Neural progenitor cell (in vitro differentiated cells): ENCODE measurements around the gene RNF39. TPM values are rescaled to one million over a fixed set of nuclear protein-coding genes. Genes with fewer than 3 reads are reported as not detected.

Experiments used
- DNase-seq: peaks from one replicate; pipeline ENCODE4 v3.0.0-alpha.2; 2016; ENCODE audit warnings: low spot score
- H2AFZ ChIP-seq: fragments of 200-600 bp; sonication (generic); replicated peaks from 2 replicates; pipeline ENCODE4 v1.6.1; 2016; ENCODE audit warnings: antibody characterized with exemption
- H3F3A ChIP-seq: fragments of 200-600 bp; sonication (generic); 2 replicates; pipeline ENCODE4 v1.6.1; 2016; ENCODE audit warnings: antibody characterized with exemption, low read depth
- H3K27ac ChIP-seq: fragments of 200-600 bp; sonication (generic); 2 replicates; pipeline ENCODE4 v1.5.1; 2016; ENCODE audit warnings: mild to moderate bottlenecking
- H3K27me3 ChIP-seq: fragments of 200-600 bp; sonication (generic); 2 replicates; pipeline ENCODE4 v1.6.1; 2016; ENCODE audit warnings: mild to moderate bottlenecking, moderate library complexity
- H3K36me3 ChIP-seq: fragments of 200-600 bp; sonication (generic); 2 replicates; pipeline ENCODE4 v1.5.1; 2016
- H3K4me1 ChIP-seq: fragments of 200-600 bp; sonication (generic); 2 replicates; pipeline ENCODE4 v1.6.1; 2016; ENCODE audit warnings: mixed run types
- H3K4me2 ChIP-seq: fragments of 200-600 bp; sonication (generic); 2 replicates; pipeline ENCODE4 v1.6.1; 2016
- H3K4me3 ChIP-seq: fragments of 200-600 bp; sonication (generic); 2 replicates; pipeline ENCODE4 v1.5.1; 2016
- H3K79me2 ChIP-seq: fragments of 200-600 bp; sonication (generic); 2 replicates; pipeline ENCODE4 v1.6.1; 2016; ENCODE audit warnings: low read depth
- H3K9ac ChIP-seq: fragments of 200-600 bp; sonication (generic); 2 replicates; pipeline ENCODE4 v1.6.1; 2016
- H3K9me3 ChIP-seq: fragments of 200-600 bp; sonication (generic); 2 replicates; pipeline ENCODE4 v1.5.1; 2016; ENCODE audit warnings: low read depth
- H4K20me1 ChIP-seq: fragments of 200-600 bp; sonication (generic); 2 replicates; pipeline ENCODE4 v1.6.1; 2016; ENCODE audit warnings: low read depth
- H3K27ac Mint-ChIP-seq: 3 replicates; pipeline ENCODE4 v1.8.0; 2021; ENCODE audit warnings: mixed read lengths
- H3K27me3 Mint-ChIP-seq: 2 replicates; pipeline ENCODE4 v1.8.0; 2022; ENCODE audit warnings: low read depth, mild to moderate bottlenecking, inconsistent platforms, moderate library complexity, mixed read lengths; ENCODE audit not compliant: insufficient read depth
- H3K36me3 Mint-ChIP-seq: 3 replicates; pipeline ENCODE4 v1.8.0; 2021; ENCODE audit warnings: mixed read lengths
- H3K4me1 Mint-ChIP-seq: 3 replicates; pipeline ENCODE4 v1.8.0; 2021; ENCODE audit warnings: mixed read lengths
- H3K4me3 Mint-ChIP-seq: 3 replicates; pipeline ENCODE4 v1.8.0; 2021; ENCODE audit warnings: mild to moderate bottlenecking, moderate library complexity, mixed read lengths
- H3K9me3 Mint-ChIP-seq: 3 replicates; pipeline ENCODE4 v1.8.0; 2020; ENCODE audit warnings: mixed read lengths
- CTCF ChIP-seq: fragments of 200-600 bp; sonication (generic); IDR thresholded peaks from 2 replicates; pipeline ENCODE4 v1.5.1; 2017; ENCODE audit warnings: antibody characterized with exemption, mild to moderate bottlenecking
- EZH2 ChIP-seq: fragments of 200-600 bp; sonication (generic); IDR thresholded peaks from 2 replicates; pipeline ENCODE4 v1.6.1; 2017; ENCODE audit warnings: antibody characterized with exemption, mild to moderate bottlenecking, moderate library complexity
- EZH2phosphoT487 ChIP-seq: fragments of 200-600 bp; sonication (generic); IDR thresholded peaks from 2 replicates; pipeline ENCODE4 v1.6.1; 2017; ENCODE audit warnings: antibody characterized with exemption
- total RNA-seq: library from RNA; depleted of rRNA; stranded (reverse); fragments of >200 nt; gene quantifications from 2 replicates; pipeline ENCODE4 v1.2.3, GENCODE V29; 2015; ENCODE audit warnings: low replicate concordance

The RNF39 gene
- total RNA-seq, 1 donor from 2014 or later = not detected

DNA sequence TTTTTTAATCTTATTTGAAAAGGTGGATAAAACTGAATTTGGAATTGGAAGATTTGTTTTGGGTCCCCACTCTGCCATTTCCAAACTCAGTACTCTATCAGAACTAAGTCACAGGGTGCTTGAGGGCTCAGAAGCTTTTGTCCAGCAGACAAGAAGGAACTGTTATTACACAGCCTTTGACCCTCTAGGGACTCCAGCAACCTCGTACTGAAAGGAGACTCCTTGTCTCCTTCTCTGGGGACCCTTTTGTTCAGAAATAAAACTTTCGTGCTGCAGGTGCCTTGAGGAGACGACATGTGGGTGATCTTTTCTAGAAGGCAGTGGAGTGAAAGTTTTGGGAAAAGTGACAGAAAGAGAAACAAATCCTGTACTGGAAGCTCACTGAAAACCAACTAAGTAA is 21.9 kb downstream of the RNF39 start:
- Histone ChIP-seq H3K79me2 (no peaks in the 10 kb centered on the region), H3F3A (no peaks in the 10 kb centered on the region), H3K9me3 (no peaks in the 10 kb centered on the region), H3K4me1 (no peaks in the 10 kb centered on the region), H3K4me2 (no peak overlapping the region), H3K9ac (no peak overlapping the region), H2AFZ (no peak overlapping the region), H3K27me3 (no peaks in the 10 kb centered on the region), H4K20me1 (no peaks in the 10 kb centered on the region), H3K36me3 (no peaks in the 10 kb centered on the region), H3K4me3 (no peak overlapping the region), H3K27ac (no peak overlapping the region)
- no peaks in the 10 kb centered on the region for H3K4me1 Mint-ChIP-seq
- no peak for TF ChIP-seq CTCF
- no peak for TF ChIP-seq EZH2
- TF ChIP-seq EZH2phosphoT487 = no peak
- no peaks in the 10 kb centered on the region for H3K27me3 Mint-ChIP-seq
- no peaks in the 10 kb centered on the region for H3K9me3 Mint-ChIP-seq
- no peaks in the 10 kb centered on the region for H3K36me3 Mint-ChIP-seq
- no peak for DNase-seq
- no peak overlapping the region for H3K4me3 Mint-ChIP-seq
- no peak overlapping the region for H3K27ac Mint-ChIP-seq

DNA sequence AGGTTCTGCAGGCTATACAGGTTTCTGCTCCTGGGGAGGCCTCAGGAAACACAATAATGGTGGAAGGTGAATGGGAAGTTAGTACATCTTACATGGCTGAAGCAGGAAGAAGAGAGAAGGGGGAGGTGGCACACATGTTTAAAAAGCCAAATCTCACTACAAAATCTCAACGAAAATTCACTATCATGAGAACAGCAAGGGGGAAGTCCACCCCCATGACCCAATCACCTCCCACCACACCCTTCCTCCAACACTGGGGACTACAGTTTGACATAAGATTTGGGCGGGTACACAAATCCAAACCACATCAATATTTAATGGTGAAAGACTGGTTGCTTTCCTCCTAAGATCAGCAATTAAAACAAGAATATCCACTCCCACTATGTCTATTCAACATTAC is 28.3 kb downstream of the RNF39 start:
- Histone ChIP-seq H2AFZ (no peak overlapping the region), H3K4me2 (no peak overlapping the region), H3K9ac (no peak overlapping the region), H3F3A (no peaks in the 10 kb centered on the region), H3K79me2 (no peaks in the 10 kb centered on the region), H3K27ac (no peak overlapping the region), H3K27me3 (no peaks in the 10 kb centered on the region), H4K20me1 (no peaks in the 10 kb centered on the region), H3K4me3 (no peak overlapping the region), H3K9me3 (no peaks in the 10 kb centered on the region), H3K4me1 (no peaks in the 10 kb centered on the region), H3K36me3 (no peaks in the 10 kb centered on the region)
- H3K36me3 Mint-ChIP-seq = no peaks in the 10 kb centered on the region
- H3K27ac Mint-ChIP-seq = no peak overlapping the region
- H3K4me1 Mint-ChIP-seq = no peaks in the 10 kb centered on the region
- TF ChIP-seq EZH2 (no peak), CTCF (no peak), EZH2phosphoT487 (no peak)
- DNase-seq = no peak
- H3K9me3 Mint-ChIP-seq = no peaks in the 10 kb centered on the region
- peaks cover 2% of the 10 kb centered on the region for H3K27me3 Mint-ChIP-seq
- no peak overlapping the region for H3K4me3 Mint-ChIP-seq

- no peak for DNase-seq
- no peaks in the 10 kb centered on the region for H3F3A ChIP-seq
- TF ChIP-seq EZH2 (no peak), EZH2phosphoT487 (no peak), CTCF (no peak)
- H3K79me2 ChIP-seq = no peaks in the 10 kb centered on the region
- H3K9ac ChIP-seq = no peak overlapping the region
- H3K9me3 Mint-ChIP-seq = no peaks in the 10 kb centered on the region
- H3K36me3 Mint-ChIP-seq = no peaks in the 10 kb centered on the region
- peaks cover 2% of the 10 kb centered on the region for H3K27me3 Mint-ChIP-seq
- H3K4me1 ChIP-seq = no peaks in the 10 kb centered on the region
- H3K27ac ChIP-seq = no peak overlapping the region
- H3K27ac Mint-ChIP-seq = no peak overlapping the region
- no peaks in the 10 kb centered on the region for H3K4me1 Mint-ChIP-seq
- H3K4me3 ChIP-seq = no peak overlapping the region
- H3K9me3 ChIP-seq = no peaks in the 10 kb centered on the region
- H3K4me2 ChIP-seq = no peak overlapping the region
- no peak overlapping the region for H3K4me3 Mint-ChIP-seq
- H4K20me1 ChIP-seq = no peaks in the 10 kb centered on the region
- no peaks in the 10 kb centered on the region for H3K36me3 ChIP-seq
- H2AFZ ChIP-seq = no peak overlapping the region
- H3K27me3 ChIP-seq = no peaks in the 10 kb centered on the region
These were observed 30.9 kb downstream of the RNF39 start for GRCh38 chr6:30044630-30045029.

- Histone ChIP-seq H3K4me1 (no peaks in the 10 kb centered on the region), H2AFZ (no peak overlapping the region), H3K4me3 (no peak overlapping the region), H3K27ac (no peak overlapping the region), H3K9ac (no peak overlapping the region), H3K9me3 (no peaks in the 10 kb centered on the region), H3F3A (no peaks in the 10 kb centered on the region), H3K27me3 (no peaks in the 10 kb centered on the region), H3K4me2 (no peak overlapping the region), H3K79me2 (no peaks in the 10 kb centered on the region), H3K36me3 (no peaks in the 10 kb centered on the region), H4K20me1 (no peaks in the 10 kb centered on the region)
- no peaks in the 10 kb centered on the region for H3K36me3 Mint-ChIP-seq
- H3K27me3 Mint-ChIP-seq = peaks cover 2% of the 10 kb centered on the region
- no peak overlapping the region for H3K27ac Mint-ChIP-seq
- H3K9me3 Mint-ChIP-seq = no peaks in the 10 kb centered on the region
- H3K4me3 Mint-ChIP-seq = no peak overlapping the region
- H3K4me1 Mint-ChIP-seq = no peaks in the 10 kb centered on the region
- DNase-seq = no peak
- TF ChIP-seq EZH2phosphoT487 (no peak), CTCF (no peak), EZH2 (no peak)
These were observed 31.8 kb downstream of the RNF39 start for GRCh38 chr6:30043744-30044143.
